ENCODE results near the gene CHRNA7.

- TF ChIP-seq, protein P1, sequence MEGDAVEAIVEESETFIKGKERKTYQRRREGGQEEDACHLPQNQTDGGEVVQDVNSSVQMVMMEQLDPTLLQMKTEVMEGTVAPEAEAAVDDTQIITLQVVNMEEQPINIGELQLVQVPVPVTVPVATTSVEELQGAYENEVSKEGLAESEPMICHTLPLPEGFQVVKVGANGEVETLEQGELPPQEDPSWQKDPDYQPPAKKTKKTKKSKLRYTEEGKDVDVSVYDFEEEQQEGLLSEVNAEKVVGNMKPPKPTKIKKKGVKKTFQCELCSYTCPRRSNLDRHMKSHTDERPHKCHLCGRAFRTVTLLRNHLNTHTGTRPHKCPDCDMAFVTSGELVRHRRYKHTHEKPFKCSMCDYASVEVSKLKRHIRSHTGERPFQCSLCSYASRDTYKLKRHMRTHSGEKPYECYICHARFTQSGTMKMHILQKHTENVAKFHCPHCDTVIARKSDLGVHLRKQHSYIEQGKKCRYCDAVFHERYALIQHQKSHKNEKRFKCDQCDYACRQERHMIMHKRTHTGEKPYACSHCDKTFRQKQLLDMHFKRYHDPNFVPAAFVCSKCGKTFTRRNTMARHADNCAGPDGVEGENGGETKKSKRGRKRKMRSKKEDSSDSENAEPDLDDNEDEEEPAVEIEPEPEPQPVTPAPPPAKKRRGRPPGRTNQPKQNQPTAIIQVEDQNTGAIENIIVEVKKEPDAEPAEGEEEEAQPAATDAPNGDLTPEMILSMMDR (IDR thresholded peaks at IDR 0.05; ENCODE audit: borderline replicate concordance, extremely low read depth, low read length, poor library complexity, severe bottlenecking): no peak
- no peak for TF ChIP-seq EZH2 (IDR thresholded peaks at IDR 0.05; ENCODE audit: borderline replicate concordance, low read depth, low read length, severe bottlenecking)
Measured at GRCh38 chr15:31993062-31993461, 37.3 kb upstream of the CHRNA7 start.
